22Rv1 (cell line): ENCODE measurements around the gene OCA2.

Experiments
- H3K27ac ChIP-seq: fragments of 450-650 bp; 2 replicates; pipeline ENCODE4 v1.5.1; 2017
- CTCF ChIP-seq: fragments of 450-650 bp; IDR thresholded peaks from 2 replicates; pipeline ENCODE4 v1.5.1; 2017; ENCODE audit warnings: mild to moderate bottlenecking
- ZFX ChIP-seq: fragments of 450-650 bp; IDR thresholded peaks from 2 replicates; pipeline ENCODE4 v1.6.1; 2017; ENCODE audit warnings: antibody characterized with exemption, borderline replicate concordance

The OCA2 gene

GRCh38 chr15:27762471-27762870 is 336.6 kb downstream of the OCA2 start:
- H3K27ac ChIP-seq = no peak overlapping the region

GRCh38 chr15:27757052-27757451 is 342.1 kb downstream of the OCA2 start:
- no peak overlapping the region for H3K27ac ChIP-seq
- TF ChIP-seq ZFX (no peak), CTCF (no peak)

More at GRCh38 chr15:27762471-27762870, 336.6 kb downstream of the OCA2 start:
- TF ChIP-seq CTCF (no peak), ZFX (no peak)

- no peak overlapping the region for H3K27ac ChIP-seq
- TF ChIP-seq CTCF (no peak), ZFX (no peak)
These were observed 346.4 kb downstream of the OCA2 start for GRCh38 chr15:27752691-27753090.

GRCh38 chr15:27747997-27748396 is 351.1 kb downstream of the OCA2 start:
- no peak overlapping the region for H3K27ac ChIP-seq
- TF ChIP-seq CTCF (no peak), ZFX (no peak)

- H3K27ac ChIP-seq = no peak overlapping the region
- TF ChIP-seq CTCF (no peak), ZFX (no peak)
These were observed 352.6 kb downstream of the OCA2 start for GRCh38 chr15:27746401-27746955.

GRCh38 chr15:27744641-27745040 is 354.5 kb downstream of the OCA2 start:
- TF ChIP-seq CTCF (no peak), ZFX (no peak)
- no peak overlapping the region for H3K27ac ChIP-seq

GRCh38 chr15:27743638-27744037 is 355.5 kb downstream of the OCA2 start:
- TF ChIP-seq ZFX (no peak), CTCF (no peak)
- no peak overlapping the region for H3K27ac ChIP-seq
